Mesothelial cell of epicardium (in vitro differentiated cells): ENCODE data around the gene U2AF2. TPM values are rescaled to one million over a fixed set of nuclear protein-coding genes. Genes with fewer than 3 reads are reported as not detected.
A peak's percentile ranks its signal among the peaks of the same experiment; 100 is the strongest.

Experiments
- DNase-seq, 2 experiments: peaks; one replicate each; pipeline ENCODE4 v3.0.0; 2021; ENCODE audit warnings: low spot score in 2 of 2; ENCODE audit not compliant: unreplicated experiment in 2 of 2
- H3K27ac Mint-ChIP-seq: 2 replicates; pipeline ENCODE4 v1.8.0; 2021; ENCODE audit warnings: mixed read lengths
- H3K27me3 Mint-ChIP-seq: 2 replicates; pipeline ENCODE4 v1.8.0; 2021; ENCODE audit warnings: low read depth, mixed read lengths
- H3K36me3 Mint-ChIP-seq: 2 replicates; pipeline ENCODE4 v1.8.0; 2021; ENCODE audit warnings: mixed read lengths
- H3K4me1 Mint-ChIP-seq: 2 replicates; pipeline ENCODE4 v1.8.0; 2021; ENCODE audit warnings: mixed read lengths
- H3K4me3 Mint-ChIP-seq: 2 replicates; pipeline ENCODE4 v1.8.0; 2021; ENCODE audit warnings: mild to moderate bottlenecking, moderate library complexity, mixed read lengths
- H3K9me3 Mint-ChIP-seq: 2 replicates; pipeline ENCODE4 v1.8.0; 2021; ENCODE audit warnings: mixed read lengths
- CTCF ChIP-seq: fragments of 200-600 bp; sonication (generic); IDR thresholded peaks from one replicate; pipeline ENCODE4 v1.5.0; 2021; ENCODE audit warnings: antibody characterized with exemption; ENCODE audit not compliant: unreplicated experiment
- total RNA-seq: library from RNA; stranded (reverse); gene quantifications from 3 replicates; pipeline ENCODE4 v1.2.1, GENCODE V29; 2021

The U2AF2 gene
- total RNA-seq, 1 donor from 2014 or later: 245 TPM

GRCh38 chr19:55676889-55677505, 22.2 kb downstream of the U2AF2 start:
- Mint-ChIP-seq H3K27ac (peak overlapping the region; percentile 44), H3K27me3 (no peaks in the 10 kb centered on the region), H3K9me3 (no peaks in the 10 kb centered on the region), H3K36me3 (peaks cover 13% of the 10 kb centered on the region), H3K4me3 (peak overlapping the region; percentile 99), H3K4me1 (peaks cover 31% of the 10 kb centered on the region)
- no peak for TF ChIP-seq CTCF
- no peak for DNase-seq

- Mint-ChIP-seq H3K27ac (no peak overlapping the region), H3K27me3 (no peaks in the 10 kb centered on the region), H3K36me3 (peaks cover 15% of the 10 kb centered on the region), H3K9me3 (no peaks in the 10 kb centered on the region), H3K4me3 (peak overlapping the region; percentile 22), H3K4me1 (peaks cover 30% of the 10 kb centered on the region)
- no peak for DNase-seq
- no peak for TF ChIP-seq CTCF
Measured at GRCh38 chr19:55677572-55678028, 22.8 kb downstream of the U2AF2 start.

GRCh38 chr19:55678121-55678671, 23.4 kb downstream of the U2AF2 start:
- H3K4me3 Mint-ChIP-seq: no peak overlapping the region
- H3K27me3 Mint-ChIP-seq: no peaks in the 10 kb centered on the region
- no peak for TF ChIP-seq CTCF
- H3K36me3 Mint-ChIP-seq: peaks cover 15% of the 10 kb centered on the region
- H3K4me1 Mint-ChIP-seq: peaks cover 30% of the 10 kb centered on the region
- H3K27ac Mint-ChIP-seq: no peak overlapping the region
- DNase-seq: no peak
- H3K9me3 Mint-ChIP-seq: no peaks in the 10 kb centered on the region

GRCh38 chr19:55679343-55680257, 24.8 kb downstream of the U2AF2 start:
- DNase-seq: no peak
- no peak overlapping the region for H3K4me3 Mint-ChIP-seq
- no peak overlapping the region for H3K27ac Mint-ChIP-seq

More at GRCh38 chr19:55679343-55680257, 24.8 kb downstream of the U2AF2 start:
- no peak for TF ChIP-seq CTCF
- Mint-ChIP-seq H3K9me3 (no peaks in the 10 kb centered on the region), H3K27me3 (no peaks in the 10 kb centered on the region), H3K4me1 (peaks cover 22% of the 10 kb centered on the region), H3K36me3 (peaks cover 19% of the 10 kb centered on the region)
